Measurements from ENCODE around the gene FGFRL1. TPM values are rescaled to one million over a fixed set of nuclear protein-coding genes. Genes with fewer than 3 reads are reported as not detected.
A peak's percentile ranks its signal among the peaks of the same experiment; 100 is the strongest.

Gene FGFRL1
- total and polyA plus RNA-seq, 2 donors (not counting 1 experiment from before 2014, with no cell fraction given), result 6.1 to 10.0 TPM

- Histone ChIP-seq H3K4me3 (replicated peaks in 1 of 4; ENCODE audit: control extremely low read depth in 1 of 4, insufficient read depth in 1 of 4, low read depth in 3 of 4, low read length in 4 of 4) (no peak overlapping the region), H3K9ac (ENCODE audit: insufficient read depth, low read length) (no peak overlapping the region), H3K9me3 (ENCODE audit: control insufficient read depth, insufficient read depth, low read depth, low read length) (no peaks in the 10 kb centered on the region), H3K4me2 (ENCODE audit: extremely low read depth, insufficient read depth, low read length) (no peak overlapping the region), H3K27me3 (ENCODE audit: control insufficient read depth, insufficient read depth, low read length) (no peaks in the 10 kb centered on the region), H3K27ac (ENCODE audit: insufficient read depth, low read length) (no peak overlapping the region), H4K20me1 (ENCODE audit: control insufficient read depth, extremely low read depth, insufficient read depth, low read length) (no peaks in the 10 kb centered on the region), H3K79me2 (ENCODE audit: control insufficient read depth, insufficient read depth, low read length) (no peaks in the 10 kb centered on the region), H2AFZ (ENCODE audit: low read length) (no peak overlapping the region), H3K4me1 (ENCODE audit: control insufficient read depth, extremely low read depth, insufficient read depth, low read length) (peaks cover 21% of the 10 kb centered on the region), H3K36me3 (ENCODE audit: control insufficient read depth, insufficient read depth, low read length) (no peaks in the 10 kb centered on the region)
- no peak for DNase-seq (ENCODE audit: low read depth in 2 of 2)
- TF ChIP-seq CTCF (conservative IDR thresholded peaks at IDR 0.05 in 1 of 2, IDR thresholded peaks at IDR 0.05 in 1 of 2; ENCODE audit: low read depth in 1 of 2, low read length in 2 of 2), result no peak
- TF ChIP-seq EZH2 (IDR thresholded peaks at IDR 0.05; ENCODE audit: low read length, missing control alignments), result no peak
Measured at GRCh38 chr4:1040344-1041146, 29.1 kb downstream of the FGFRL1 start.

GRCh38 chr4:1041147-1041935, 29.9 kb downstream of the FGFRL1 start:
- H3K4me2 ChIP-seq (ENCODE audit: extremely low read depth, insufficient read depth, low read length), result peak overlapping the region; percentile 59
- H3K79me2 ChIP-seq (ENCODE audit: control insufficient read depth, insufficient read depth, low read length), result no peaks in the 10 kb centered on the region
- peak; percentile 54 to 76 for DNase-seq (ENCODE audit: low read depth in 2 of 2)
- no peak overlapping the region for H3K4me3 ChIP-seq (replicated peaks in 1 of 4; ENCODE audit: control extremely low read depth in 1 of 4, insufficient read depth in 1 of 4, low read depth in 3 of 4, low read length in 4 of 4)
- no peaks in the 10 kb centered on the region for H3K9me3 ChIP-seq (ENCODE audit: control insufficient read depth, insufficient read depth, low read depth, low read length)
- peaks cover 21% of the 10 kb centered on the region for H3K4me1 ChIP-seq (ENCODE audit: control insufficient read depth, extremely low read depth, insufficient read depth, low read length)
- H2AFZ ChIP-seq (ENCODE audit: low read length), result no peak overlapping the region
- TF ChIP-seq CTCF (conservative IDR thresholded peaks at IDR 0.05 in 1 of 2, IDR thresholded peaks at IDR 0.05 in 1 of 2; ENCODE audit: low read depth in 1 of 2, low read length in 2 of 2) (no peak), EZH2 (IDR thresholded peaks at IDR 0.05; ENCODE audit: low read length, missing control alignments) (no peak)
- H3K9ac ChIP-seq (ENCODE audit: insufficient read depth, low read length), result no peak overlapping the region
- no peaks in the 10 kb centered on the region for H4K20me1 ChIP-seq (ENCODE audit: control insufficient read depth, extremely low read depth, insufficient read depth, low read length)
- H3K36me3 ChIP-seq (ENCODE audit: control insufficient read depth, insufficient read depth, low read length), result no peaks in the 10 kb centered on the region
- H3K27me3 ChIP-seq (ENCODE audit: control insufficient read depth, insufficient read depth, low read length), result no peaks in the 10 kb centered on the region
- H3K27ac ChIP-seq (ENCODE audit: insufficient read depth, low read length), result no peak overlapping the region

- DNase-seq (ENCODE audit: low read depth in 2 of 2), result no peak
- Histone ChIP-seq H3K79me2 (ENCODE audit: control insufficient read depth, insufficient read depth, low read length) (no peaks in the 10 kb centered on the region), H4K20me1 (ENCODE audit: control insufficient read depth, extremely low read depth, insufficient read depth, low read length) (no peaks in the 10 kb centered on the region), H3K4me1 (ENCODE audit: control insufficient read depth, extremely low read depth, insufficient read depth, low read length) (peaks cover 22% of the 10 kb centered on the region), H3K4me3 (replicated peaks in 1 of 4; ENCODE audit: control extremely low read depth in 1 of 4, insufficient read depth in 1 of 4, low read depth in 3 of 4, low read length in 4 of 4) (no peak overlapping the region), H3K9me3 (ENCODE audit: control insufficient read depth, insufficient read depth, low read depth, low read length) (no peaks in the 10 kb centered on the region), H3K9ac (ENCODE audit: insufficient read depth, low read length) (no peak overlapping the region), H3K27me3 (ENCODE audit: control insufficient read depth, insufficient read depth, low read length) (no peaks in the 10 kb centered on the region), H3K27ac (ENCODE audit: insufficient read depth, low read length) (no peak overlapping the region), H3K36me3 (ENCODE audit: control insufficient read depth, insufficient read depth, low read length) (no peaks in the 10 kb centered on the region), H2AFZ (ENCODE audit: low read length) (no peak overlapping the region), H3K4me2 (ENCODE audit: extremely low read depth, insufficient read depth, low read length) (peak overlapping the region; percentile 59)
- TF ChIP-seq CTCF (conservative IDR thresholded peaks at IDR 0.05 in 1 of 2, IDR thresholded peaks at IDR 0.05 in 1 of 2; ENCODE audit: low read depth in 1 of 2, low read length in 2 of 2) (no peak), EZH2 (IDR thresholded peaks at IDR 0.05; ENCODE audit: low read length, missing control alignments) (no peak)
Measured at GRCh38 chr4:1041936-1042330, 30.5 kb downstream of the FGFRL1 start.

Measured in fibroblast of lung (primary cell).